ENCODE results near the gene FZD1.

DNA sequence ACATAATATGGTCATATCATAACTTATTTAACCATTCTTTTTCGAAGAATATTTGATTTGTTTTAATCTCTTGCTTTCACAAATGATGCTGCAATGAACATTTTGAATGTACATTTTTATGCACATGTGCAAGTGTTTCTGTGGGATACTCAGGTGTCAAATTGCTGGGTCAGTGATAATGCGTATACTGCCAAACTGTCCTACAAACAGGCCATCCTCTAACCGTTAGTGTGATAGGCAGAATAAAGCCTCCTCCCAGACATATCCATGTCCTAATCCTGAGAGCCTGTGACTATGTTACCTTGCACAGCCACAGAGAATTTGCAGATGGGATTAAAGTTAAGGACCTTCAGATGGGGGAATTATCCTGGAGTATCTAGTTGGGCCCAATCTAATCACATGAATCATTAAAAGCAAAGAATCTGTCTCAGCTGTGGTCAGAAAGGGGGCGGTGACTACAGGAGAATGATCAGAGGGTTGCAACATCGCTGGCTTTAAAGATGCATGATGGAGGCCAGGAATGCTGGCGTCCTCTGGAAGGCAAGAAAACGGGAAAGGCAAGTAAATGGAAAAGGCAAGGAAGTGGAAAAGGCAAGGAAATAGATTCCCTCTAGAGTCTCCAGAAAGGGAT, 46.7 kb downstream of the FZD1 start:
- TF ChIP-seq, protein P1, sequence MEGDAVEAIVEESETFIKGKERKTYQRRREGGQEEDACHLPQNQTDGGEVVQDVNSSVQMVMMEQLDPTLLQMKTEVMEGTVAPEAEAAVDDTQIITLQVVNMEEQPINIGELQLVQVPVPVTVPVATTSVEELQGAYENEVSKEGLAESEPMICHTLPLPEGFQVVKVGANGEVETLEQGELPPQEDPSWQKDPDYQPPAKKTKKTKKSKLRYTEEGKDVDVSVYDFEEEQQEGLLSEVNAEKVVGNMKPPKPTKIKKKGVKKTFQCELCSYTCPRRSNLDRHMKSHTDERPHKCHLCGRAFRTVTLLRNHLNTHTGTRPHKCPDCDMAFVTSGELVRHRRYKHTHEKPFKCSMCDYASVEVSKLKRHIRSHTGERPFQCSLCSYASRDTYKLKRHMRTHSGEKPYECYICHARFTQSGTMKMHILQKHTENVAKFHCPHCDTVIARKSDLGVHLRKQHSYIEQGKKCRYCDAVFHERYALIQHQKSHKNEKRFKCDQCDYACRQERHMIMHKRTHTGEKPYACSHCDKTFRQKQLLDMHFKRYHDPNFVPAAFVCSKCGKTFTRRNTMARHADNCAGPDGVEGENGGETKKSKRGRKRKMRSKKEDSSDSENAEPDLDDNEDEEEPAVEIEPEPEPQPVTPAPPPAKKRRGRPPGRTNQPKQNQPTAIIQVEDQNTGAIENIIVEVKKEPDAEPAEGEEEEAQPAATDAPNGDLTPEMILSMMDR (IDR thresholded peaks at IDR 0.05): no peak
- TF ChIP-seq POLR2A (IDR thresholded peaks at IDR 0.05): no peak
